H1 (cell line): Measurements from ENCODE around the gene LRRIQ4. TPM values are rescaled to one million over a fixed set of nuclear protein-coding genes. Genes with fewer than 3 reads are reported as not detected.

Experiments used
- CHD7 ChIP-seq: fragments of 300-600 bp; sonication (generic); IDR thresholded peaks from 2 replicates; pipeline ENCODE4 v1.7.1; 2012; ENCODE audit warnings: low read length, moderate library complexity, mild to moderate bottlenecking, inconsistent platforms; ENCODE audit not compliant: insufficient replicate concordance
- HDAC2 ChIP-seq, 2 experiments: fragments of 300-600 bp in 1 of 2; sonication (generic) in 1 of 2; IDR thresholded peaks; 2 replicates each; pipeline ENCODE4 v1.6.1; 2011 to 2012; ENCODE audit warnings: low read depth in 2 of 2, low read length in 2 of 2, mild to moderate bottlenecking in 2 of 2, moderate library complexity in 2 of 2, borderline replicate concordance in 1 of 2, inconsistent platforms in 1 of 2
- MAFK ChIP-seq: IDR thresholded peaks from 2 replicates; pipeline ENCODE4 v1.6.1; 2012; ENCODE audit warnings: low read depth, mild to moderate bottlenecking, improper control_type of control experiment, low read length
- RXRA ChIP-seq: IDR thresholded peaks from 2 replicates; pipeline ENCODE4 v1.6.1; 2011; ENCODE audit warnings: low read depth, mild to moderate bottlenecking, low read length, moderate library complexity; ENCODE audit not compliant: insufficient read depth
- SAP30 ChIP-seq: fragments of 300-600 bp; sonication (generic); IDR thresholded peaks from 2 replicates; pipeline ENCODE4 v1.7.1; 2012; ENCODE audit warnings: low read length, moderate library complexity, mild to moderate bottlenecking, inconsistent platforms; ENCODE audit not compliant: insufficient read depth, insufficient replicate concordance
- SUZ12 ChIP-seq: fragments of 200-600 bp; sonication (generic); IDR thresholded peaks from 2 replicates; pipeline ENCODE4 v1.6.1; 2012; ENCODE audit warnings: mild to moderate bottlenecking, inconsistent platforms, low read length, moderate library complexity, mixed read lengths
- TAF7 ChIP-seq: optimal IDR thresholded peaks from 2 replicates; pipeline ENCODE3; 2011; ENCODE audit warnings: low read depth, mild to moderate bottlenecking, inconsistent platforms, low read length, moderate library complexity, borderline replicate concordance
- TBP ChIP-seq: IDR thresholded peaks from 2 replicates; pipeline ENCODE4 v1.6.1; 2011; ENCODE audit warnings: low read depth, low read length, improper control_type of control experiment
- polyA plus RNA-seq, 7 experiments: library from polyadenylated mRNA; depleted of rRNA in 3 of 7; stranded (reverse) in 5 of 7; unstranded in 2 of 7; fragments of >200 nt in 5 of 7; fragments of 200-250 nt in 2 of 7; gene quantifications; 1 replicate in 5 of 7; 2 replicates in 1 of 7; 4 replicates in 1 of 7; pipeline versions ENCODE4 v1.2.1 to v1.2.3, GENCODE V29; 2011 to 2013; ENCODE audit warnings: missing spikeins in 2 of 7, mixed read lengths in 2 of 7
- total RNA-seq: library from RNA; stranded (reverse); fragmentation: NEBNext Ultra II Directional; extraction: Animal tissue kit (Norgen Biotek cat#: 25700); gene quantifications from 2 replicates; pipeline ENCODE4 v1.2.1, GENCODE V29; 2021

The LRRIQ4 gene
- total and polyA plus RNA-seq, 2 of the 8 experiments (the other 6 are each of a cell fraction or from before 2014, with no cell fraction given) = 0.08 TPM; not detected in 1

- TF ChIP-seq CHD7 (peak; percentile 48), TBP (peak; percentile 99), MAFK (peak; percentile 70; the same call in 1 of the 2 replicates), SAP30 (peak; percentile 8), RXRA (no peak), TAF7 (peak; percentile 30), SUZ12 (no peak), HDAC2 (IDR thresholded peaks at IDR 0.05; ENCODE audit: borderline replicate concordance in 1 of 2, low read depth in 2 of 2, low read length in 2 of 2) (peak in 1 of 2 experiments; percentile 63; a peak in 1 of 4 replicates)
Observed at GRCh38 chr3:169771497-169772304, 41.0 kb upstream of the LRRIQ4 start (continued).
